ENCODE results near the gene WDR7.

WDR7 gene

GRCh38 chr18:56770097-56770496 lies 118.9 kb downstream of the WDR7 start:
- no peak overlapping the region for H3K4me2 ChIP-seq (ENCODE audit: low read length)
- DNase-seq, result no peak
- no peaks in the 10 kb centered on the region for H3K79me1 ChIP-seq (ENCODE audit: low read length)
- no peak overlapping the region for H2AK5ac ChIP-seq (ENCODE audit: low read length)
- no peaks in the 10 kb centered on the region for H3K27me3 ChIP-seq (ENCODE audit: insufficient read depth, low read length, poor library complexity)
- H4K5ac ChIP-seq (ENCODE audit: low read length), result no peak overlapping the region
- WGBS (ENCODE audit: extremely low coverage, insufficient coverage, low lambda C conversion rate), result no CpG with 5 or more reads among the region's 3 CpGs
- no peak overlapping the region for H3K27ac ChIP-seq (ENCODE audit: low read depth, low read length)
- H3K36me3 ChIP-seq (ENCODE audit: control insufficient read depth, insufficient read depth, low read length), result no peaks in the 10 kb centered on the region
- H3K18ac ChIP-seq (ENCODE audit: low read length), result no peak overlapping the region
- no peak overlapping the region for H3K4ac ChIP-seq (ENCODE audit: low read depth, low read length)
- no peak overlapping the region for H2BK15ac ChIP-seq (replicated peaks; ENCODE audit: low read depth)
- H2BK5ac ChIP-seq (ENCODE audit: low read length), result no peak overlapping the region
- H4K8ac ChIP-seq (ENCODE audit: low read depth, low read length), result no peak overlapping the region
- no peak overlapping the region for H3K56ac ChIP-seq (ENCODE audit: low read length)
- H3K4me3 ChIP-seq (ENCODE audit: low read length), result no peak overlapping the region
- H3K23ac ChIP-seq (ENCODE audit: low read length), result no peak overlapping the region
- no peaks in the 10 kb centered on the region for H3K79me2 ChIP-seq (ENCODE audit: control insufficient read depth, insufficient read depth, low read length)
- H2BK120ac ChIP-seq (ENCODE audit: low read depth, low read length), result no peak overlapping the region
- no peak overlapping the region for H3K9ac ChIP-seq (ENCODE audit: low read length)
- H3K4me1 ChIP-seq (ENCODE audit: control insufficient read depth, low read depth, low read length), result no peaks in the 10 kb centered on the region

DNA sequence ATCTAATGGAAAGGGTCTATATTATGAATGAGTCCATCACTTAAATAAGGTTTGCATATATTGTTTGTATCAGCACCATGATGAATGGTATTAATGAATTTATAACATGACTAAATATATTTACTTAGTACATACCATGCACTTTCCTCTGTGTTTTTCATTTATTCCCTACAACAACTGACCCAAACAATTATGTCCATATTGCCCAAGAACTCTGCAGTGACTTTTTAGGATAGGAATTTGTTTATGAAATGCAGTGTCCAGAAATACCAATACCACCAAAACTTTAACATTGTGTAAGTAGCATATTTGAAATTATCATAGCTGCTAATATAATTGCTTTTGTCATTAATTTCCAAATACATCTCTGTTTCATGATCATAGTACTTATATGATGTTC lies 119.7 kb downstream of the WDR7 start:
- Histone ChIP-seq H3K79me2 (ENCODE audit: control insufficient read depth, insufficient read depth, low read length) (no peaks in the 10 kb centered on the region), H3K23ac (ENCODE audit: low read length) (no peak overlapping the region), H2BK120ac (ENCODE audit: low read depth, low read length) (no peak overlapping the region), H3K4me2 (ENCODE audit: low read length) (no peak overlapping the region), H3K18ac (ENCODE audit: low read length) (no peak overlapping the region), H2BK5ac (ENCODE audit: low read length) (no peak overlapping the region), H3K27me3 (ENCODE audit: insufficient read depth, low read length, poor library complexity) (no peaks in the 10 kb centered on the region), H3K56ac (ENCODE audit: low read length) (no peak overlapping the region), H3K79me1 (ENCODE audit: low read length) (no peaks in the 10 kb centered on the region), H4K5ac (ENCODE audit: low read length) (no peak overlapping the region), H4K8ac (ENCODE audit: low read depth, low read length) (no peak overlapping the region), H3K9ac (ENCODE audit: low read length) (no peak overlapping the region), H3K27ac (ENCODE audit: low read depth, low read length) (no peak overlapping the region), H3K4me3 (ENCODE audit: low read length) (no peak overlapping the region), H3K36me3 (ENCODE audit: control insufficient read depth, insufficient read depth, low read length) (no peaks in the 10 kb centered on the region), H2BK15ac (replicated peaks; ENCODE audit: low read depth) (no peak overlapping the region), H3K4me1 (ENCODE audit: control insufficient read depth, low read depth, low read length) (no peaks in the 10 kb centered on the region), H2AK5ac (ENCODE audit: low read length) (no peak overlapping the region), H3K4ac (ENCODE audit: low read depth, low read length) (no peak overlapping the region)
- no peak for DNase-seq

- Histone ChIP-seq H4K5ac (ENCODE audit: low read length) (no peak overlapping the region), H3K79me2 (ENCODE audit: control insufficient read depth, insufficient read depth, low read length) (no peaks in the 10 kb centered on the region)
- WGBS (ENCODE audit: extremely low coverage, insufficient coverage, low lambda C conversion rate), result no CpG with 5 or more reads among the region's 6 CpGs
These were observed 124.5 kb downstream of the WDR7 start for GRCh38 chr18:56775701-56776100.

GRCh38 chr18:56787390-56787789 lies 136.2 kb downstream of the WDR7 start:
- Histone ChIP-seq H3K79me2 (ENCODE audit: control insufficient read depth, insufficient read depth, low read length) (no peaks in the 10 kb centered on the region), H3K36me3 (ENCODE audit: control insufficient read depth, insufficient read depth, low read length) (no peaks in the 10 kb centered on the region), H3K4me2 (ENCODE audit: low read length) (no peak overlapping the region), H3K23ac (ENCODE audit: low read length) (no peak overlapping the region), H3K79me1 (ENCODE audit: low read length) (no peaks in the 10 kb centered on the region), H2BK120ac (ENCODE audit: low read depth, low read length) (no peak overlapping the region), H3K27ac (ENCODE audit: low read depth, low read length) (no peak overlapping the region), H2BK5ac (ENCODE audit: low read length) (no peak overlapping the region), H3K56ac (ENCODE audit: low read length) (no peak overlapping the region), H3K27me3 (ENCODE audit: insufficient read depth, low read length, poor library complexity) (no peaks in the 10 kb centered on the region), H3K4me1 (ENCODE audit: control insufficient read depth, low read depth, low read length) (no peaks in the 10 kb centered on the region), H3K4me3 (ENCODE audit: low read length) (no peak overlapping the region), H2BK15ac (replicated peaks; ENCODE audit: low read depth) (no peak overlapping the region), H3K9ac (ENCODE audit: low read length) (no peak overlapping the region), H4K8ac (ENCODE audit: low read depth, low read length) (no peak overlapping the region), H3K4ac (ENCODE audit: low read depth, low read length) (no peak overlapping the region), H2AK5ac (ENCODE audit: low read length) (no peak overlapping the region), H4K5ac (ENCODE audit: low read length) (no peak overlapping the region), H3K18ac (ENCODE audit: low read length) (no peak overlapping the region)
- no CpG with 5 or more reads among the region's 5 CpGs for WGBS (ENCODE audit: extremely low coverage, insufficient coverage, low lambda C conversion rate)
- DNase-seq, result no peak

More at GRCh38 chr18:56775701-56776100, 124.5 kb downstream of the WDR7 start:
- Histone ChIP-seq H3K56ac (ENCODE audit: low read length) (no peak overlapping the region), H3K4me3 (ENCODE audit: low read length) (no peak overlapping the region), H3K4me1 (ENCODE audit: control insufficient read depth, low read depth, low read length) (no peaks in the 10 kb centered on the region), H2BK5ac (ENCODE audit: low read length) (no peak overlapping the region), H4K8ac (ENCODE audit: low read depth, low read length) (no peak overlapping the region), H3K27me3 (ENCODE audit: insufficient read depth, low read length, poor library complexity) (no peaks in the 10 kb centered on the region), H3K18ac (ENCODE audit: low read length) (no peak overlapping the region), H2BK15ac (replicated peaks; ENCODE audit: low read depth) (no peak overlapping the region), H3K23ac (ENCODE audit: low read length) (no peak overlapping the region), H2AK5ac (ENCODE audit: low read length) (no peak overlapping the region), H3K79me1 (ENCODE audit: low read length) (no peaks in the 10 kb centered on the region), H3K9ac (ENCODE audit: low read length) (no peak overlapping the region), H3K4me2 (ENCODE audit: low read length) (no peak overlapping the region), H3K36me3 (ENCODE audit: control insufficient read depth, insufficient read depth, low read length) (no peaks in the 10 kb centered on the region), H3K4ac (ENCODE audit: low read depth, low read length) (no peak overlapping the region), H2BK120ac (ENCODE audit: low read depth, low read length) (no peak overlapping the region), H3K27ac (ENCODE audit: low read depth, low read length) (no peak overlapping the region)
- DNase-seq, result no peak

DNA sequence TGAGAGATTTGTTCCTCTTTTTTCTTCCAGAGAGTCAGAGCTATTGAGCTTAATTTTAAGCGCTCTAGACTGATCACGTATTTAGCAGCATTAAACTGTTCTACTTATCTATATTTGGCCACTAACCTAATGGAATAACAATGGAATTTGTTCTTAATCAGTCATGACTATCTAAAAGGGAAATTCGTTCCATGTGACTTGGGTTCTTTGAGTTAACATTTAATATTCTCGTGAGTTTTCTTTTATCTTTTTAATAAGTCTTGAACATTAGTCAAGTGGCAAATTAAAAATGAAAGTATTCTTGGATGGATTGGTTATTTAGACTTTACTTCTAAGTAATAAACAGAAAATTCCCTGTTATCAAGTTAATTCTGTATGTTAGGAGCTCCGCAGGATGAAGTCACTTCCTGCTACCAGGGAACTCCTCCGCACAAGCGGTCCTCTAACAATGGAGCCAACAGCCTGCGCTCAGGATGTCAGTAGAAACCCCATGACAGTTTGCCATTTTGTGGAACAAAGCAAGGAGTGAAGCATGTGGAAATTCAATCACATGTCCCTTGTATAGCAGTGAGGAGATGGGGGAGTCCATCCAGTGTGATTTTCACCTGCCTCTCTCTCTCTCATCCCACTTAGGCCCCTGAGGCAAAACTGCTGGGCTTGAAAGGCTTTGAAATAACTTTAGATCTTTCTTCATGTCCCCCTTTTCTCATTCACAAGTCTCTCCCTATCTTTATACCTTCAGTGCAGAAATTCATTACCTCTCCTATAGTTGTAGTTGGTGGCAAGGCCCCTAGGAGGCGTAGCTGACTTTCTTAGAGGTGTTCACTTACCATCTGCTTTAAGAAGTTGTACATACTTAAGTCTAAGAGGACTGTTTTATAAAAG lies 138.1 kb downstream of the WDR7 start:
- H3K79me1 ChIP-seq (ENCODE audit: low read length), result no peaks in the 10 kb centered on the region
- no peak overlapping the region for H3K23ac ChIP-seq (ENCODE audit: low read length)
- H2BK5ac ChIP-seq (ENCODE audit: low read length), result no peak overlapping the region
- no peak overlapping the region for H3K18ac ChIP-seq (ENCODE audit: low read length)
- H3K4ac ChIP-seq (ENCODE audit: low read depth, low read length), result no peak overlapping the region
- no peak overlapping the region for H3K56ac ChIP-seq (ENCODE audit: low read length)
- H3K4me3 ChIP-seq (ENCODE audit: low read length), result no peak overlapping the region
- no peak overlapping the region for H4K8ac ChIP-seq (ENCODE audit: low read depth, low read length)
- peak; percentile 79 for DNase-seq
- no peak overlapping the region for H3K4me2 ChIP-seq (ENCODE audit: low read length)
- no peak overlapping the region for H3K9ac ChIP-seq (ENCODE audit: low read length)
- no peak overlapping the region for H2BK120ac ChIP-seq (ENCODE audit: low read depth, low read length)
- H4K5ac ChIP-seq (ENCODE audit: low read length), result no peak overlapping the region
- no CpG with 5 or more reads among the region's 9 CpGs for WGBS (ENCODE audit: extremely low coverage, insufficient coverage, low lambda C conversion rate)
- no peaks in the 10 kb centered on the region for H3K4me1 ChIP-seq (ENCODE audit: control insufficient read depth, low read depth, low read length)
- H3K27me3 ChIP-seq (ENCODE audit: insufficient read depth, low read length, poor library complexity), result no peaks in the 10 kb centered on the region
- no peak overlapping the region for H3K27ac ChIP-seq (ENCODE audit: low read depth, low read length)
- H2AK5ac ChIP-seq (ENCODE audit: low read length), result no peak overlapping the region
- H3K36me3 ChIP-seq (ENCODE audit: control insufficient read depth, insufficient read depth, low read length), result no peaks in the 10 kb centered on the region
- no peak overlapping the region for H2BK15ac ChIP-seq (replicated peaks; ENCODE audit: low read depth)
- H3K79me2 ChIP-seq (ENCODE audit: control insufficient read depth, insufficient read depth, low read length), result no peaks in the 10 kb centered on the region

- Histone ChIP-seq H2BK120ac (ENCODE audit: low read depth, low read length) (no peak overlapping the region), H3K4me2 (ENCODE audit: low read length) (no peak overlapping the region), H3K27ac (ENCODE audit: low read depth, low read length) (no peak overlapping the region), H3K9ac (ENCODE audit: low read length) (no peak overlapping the region), H3K23ac (ENCODE audit: low read length) (no peak overlapping the region), H3K4me3 (ENCODE audit: low read length) (no peak overlapping the region), H4K8ac (ENCODE audit: low read depth, low read length) (no peak overlapping the region), H2AK5ac (ENCODE audit: low read length) (no peak overlapping the region), H4K5ac (ENCODE audit: low read length) (no peak overlapping the region), H2BK5ac (ENCODE audit: low read length) (no peak overlapping the region), H3K18ac (ENCODE audit: low read length) (no peak overlapping the region), H3K4me1 (ENCODE audit: control insufficient read depth, low read depth, low read length) (no peaks in the 10 kb centered on the region), H3K27me3 (ENCODE audit: insufficient read depth, low read length, poor library complexity) (no peaks in the 10 kb centered on the region), H3K79me2 (ENCODE audit: control insufficient read depth, insufficient read depth, low read length) (no peaks in the 10 kb centered on the region), H3K79me1 (ENCODE audit: low read length) (no peaks in the 10 kb centered on the region), H2BK15ac (replicated peaks; ENCODE audit: low read depth) (no peak overlapping the region), H3K4ac (ENCODE audit: low read depth, low read length) (no peak overlapping the region), H3K56ac (ENCODE audit: low read length) (no peak overlapping the region), H3K36me3 (ENCODE audit: control insufficient read depth, insufficient read depth, low read length) (no peaks in the 10 kb centered on the region)
- no peak for DNase-seq
- no CpG with 5 or more reads among the region's 3 CpGs for WGBS (ENCODE audit: extremely low coverage, insufficient coverage, low lambda C conversion rate)
These were observed 138.7 kb downstream of the WDR7 start for GRCh38 chr18:56789889-56790180.

All from mesendoderm (in vitro differentiated cells).